Measurements from ENCODE around the gene SDF4.
"Not testable (repeated sequence)": the region's sequence is repeated elsewhere in the genome, so short reads cannot be mapped to it uniquely, and the experiment has no call there.

The SDF4 gene

DNA sequence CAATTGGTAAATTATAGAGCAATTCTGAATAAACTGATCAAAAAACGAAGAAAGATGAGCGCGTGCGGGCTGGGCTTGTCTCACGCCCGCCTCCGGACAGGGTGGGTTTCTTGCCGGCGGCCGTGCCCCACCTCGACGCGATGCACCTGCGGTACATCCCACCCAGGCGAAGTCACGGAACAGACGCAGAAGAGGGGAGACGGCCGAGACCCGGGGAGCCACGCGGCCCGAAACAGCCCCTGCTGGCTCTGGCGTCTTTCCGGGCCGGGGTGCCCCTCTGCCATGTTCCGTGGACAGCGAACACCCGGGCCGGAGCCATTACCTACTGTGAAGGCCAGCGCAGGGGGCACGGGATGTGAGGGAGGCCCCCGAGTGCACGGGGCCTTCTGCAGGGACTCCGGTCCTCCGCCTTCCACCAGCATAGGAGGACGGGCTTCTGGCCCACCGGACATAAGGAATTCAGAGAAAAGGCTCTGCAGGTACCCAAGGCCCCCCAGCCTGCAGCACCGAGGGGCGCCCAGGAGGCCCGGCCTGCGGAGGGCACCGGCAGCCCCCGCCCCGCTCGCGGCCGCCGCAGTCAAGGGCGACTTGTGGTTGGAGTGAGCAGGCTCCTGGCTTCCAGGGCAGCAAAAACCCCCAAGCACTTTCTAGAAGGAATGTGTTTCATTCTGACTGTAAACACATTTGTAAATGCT lies 22.3 kb upstream of the SDF4 start:
- DNase-seq (ENCODE audit: low spot score) (peak; percentile 65), ATAC-seq (ENCODE audit: low read depth) (no peak)
- Histone ChIP-seq H3K9me3 (ENCODE audit: severe bottlenecking) (no peaks in the 10 kb centered on the region), H3K36me3 (ENCODE audit: low read depth) (peaks cover 42% of the 10 kb centered on the region), H3K27ac (ENCODE audit: poor library complexity, severe bottlenecking) (no peak overlapping the region), H3K27me3 (ENCODE audit: insufficient read depth, poor library complexity, severe bottlenecking) (no peaks in the 10 kb centered on the region), H3K4me3 (ENCODE audit: severe bottlenecking) (no peak overlapping the region), H3K4me1 (ENCODE audit: insufficient read depth, poor library complexity, severe bottlenecking) (peaks cover 10% of the 10 kb centered on the region)
- TF ChIP-seq, protein P1, sequence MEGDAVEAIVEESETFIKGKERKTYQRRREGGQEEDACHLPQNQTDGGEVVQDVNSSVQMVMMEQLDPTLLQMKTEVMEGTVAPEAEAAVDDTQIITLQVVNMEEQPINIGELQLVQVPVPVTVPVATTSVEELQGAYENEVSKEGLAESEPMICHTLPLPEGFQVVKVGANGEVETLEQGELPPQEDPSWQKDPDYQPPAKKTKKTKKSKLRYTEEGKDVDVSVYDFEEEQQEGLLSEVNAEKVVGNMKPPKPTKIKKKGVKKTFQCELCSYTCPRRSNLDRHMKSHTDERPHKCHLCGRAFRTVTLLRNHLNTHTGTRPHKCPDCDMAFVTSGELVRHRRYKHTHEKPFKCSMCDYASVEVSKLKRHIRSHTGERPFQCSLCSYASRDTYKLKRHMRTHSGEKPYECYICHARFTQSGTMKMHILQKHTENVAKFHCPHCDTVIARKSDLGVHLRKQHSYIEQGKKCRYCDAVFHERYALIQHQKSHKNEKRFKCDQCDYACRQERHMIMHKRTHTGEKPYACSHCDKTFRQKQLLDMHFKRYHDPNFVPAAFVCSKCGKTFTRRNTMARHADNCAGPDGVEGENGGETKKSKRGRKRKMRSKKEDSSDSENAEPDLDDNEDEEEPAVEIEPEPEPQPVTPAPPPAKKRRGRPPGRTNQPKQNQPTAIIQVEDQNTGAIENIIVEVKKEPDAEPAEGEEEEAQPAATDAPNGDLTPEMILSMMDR (IDR thresholded peaks at IDR 0.05; ENCODE audit: poor library complexity, severe bottlenecking), result no peak

DNA sequence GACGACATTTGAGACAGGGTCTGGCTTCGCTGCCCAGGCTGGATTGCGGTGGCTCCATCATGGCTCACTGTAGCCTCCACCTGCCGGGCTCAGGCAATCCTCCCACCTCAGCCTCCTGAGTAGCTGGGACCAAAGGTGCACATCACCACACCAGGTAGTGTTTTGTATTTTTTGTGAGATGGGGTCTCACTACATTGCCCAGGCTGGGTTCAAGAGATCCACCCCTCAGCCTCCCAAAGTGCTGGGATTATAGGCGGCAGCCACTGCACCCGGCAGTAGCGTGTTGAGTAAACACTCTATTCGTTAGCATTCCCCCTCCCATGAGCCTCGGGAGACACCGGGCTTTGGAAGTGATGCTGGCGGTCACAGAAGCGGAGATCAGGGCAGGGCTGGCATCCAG lies 21.5 kb upstream of the SDF4 start:
- H3K9me3 ChIP-seq (ENCODE audit: severe bottlenecking), result no peaks in the 10 kb centered on the region
- peaks cover 10% of the 10 kb centered on the region for H3K4me1 ChIP-seq (ENCODE audit: insufficient read depth, poor library complexity, severe bottlenecking)
- H3K4me3 ChIP-seq (ENCODE audit: severe bottlenecking), result no peak overlapping the region
- ATAC-seq (ENCODE audit: low read depth) (no peak), DNase-seq (ENCODE audit: low spot score) (no peak)
- H3K36me3 ChIP-seq (ENCODE audit: low read depth), result peaks cover 41% of the 10 kb centered on the region
- TF ChIP-seq, protein P1 (IDR thresholded peaks at IDR 0.05; ENCODE audit: poor library complexity, severe bottlenecking), result no peak
- no peaks in the 10 kb centered on the region for H3K27me3 ChIP-seq (ENCODE audit: insufficient read depth, poor library complexity, severe bottlenecking)
- no peak overlapping the region for H3K27ac ChIP-seq (ENCODE audit: poor library complexity, severe bottlenecking)

DNA sequence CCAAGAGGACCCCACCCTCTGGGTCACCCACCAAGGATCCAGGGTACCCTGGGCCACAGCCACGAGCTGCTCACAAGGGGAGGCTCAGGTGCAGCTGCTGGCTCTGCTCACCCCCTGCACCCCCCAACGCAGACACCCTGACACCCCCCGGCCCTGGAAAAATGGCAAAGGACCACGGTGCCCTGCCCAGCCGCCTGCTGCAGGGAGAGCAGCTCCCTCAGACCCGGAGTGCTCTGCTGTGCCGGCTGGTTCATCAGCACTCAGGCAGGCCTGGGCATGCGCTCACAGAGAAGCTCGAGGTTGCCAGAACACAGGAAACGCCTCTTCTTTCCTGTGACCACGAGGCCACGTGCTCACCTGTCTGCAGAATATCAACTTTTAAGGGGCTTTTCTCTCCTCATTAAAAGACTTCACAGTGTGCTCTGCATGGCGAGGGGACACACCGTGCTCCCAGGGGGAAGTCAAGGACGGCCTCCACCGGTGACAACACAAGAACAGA lies 19.0 kb upstream of the SDF4 start:
- Histone ChIP-seq H3K4me3 (ENCODE audit: severe bottlenecking) (no peak overlapping the region), H3K9me3 (ENCODE audit: severe bottlenecking) (no peaks in the 10 kb centered on the region), H3K4me1 (ENCODE audit: insufficient read depth, poor library complexity, severe bottlenecking) (peaks cover 10% of the 10 kb centered on the region), H3K36me3 (ENCODE audit: low read depth) (peaks cover 30% of the 10 kb centered on the region), H3K27me3 (ENCODE audit: insufficient read depth, poor library complexity, severe bottlenecking) (no peaks in the 10 kb centered on the region), H3K27ac (ENCODE audit: poor library complexity, severe bottlenecking) (peak overlapping the region; percentile 44)
- DNase-seq (ENCODE audit: low spot score) (no peak), ATAC-seq (ENCODE audit: low read depth) (peak; percentile 93)
- TF ChIP-seq, protein P1 (IDR thresholded peaks at IDR 0.05; ENCODE audit: poor library complexity, severe bottlenecking), result no peak

DNA sequence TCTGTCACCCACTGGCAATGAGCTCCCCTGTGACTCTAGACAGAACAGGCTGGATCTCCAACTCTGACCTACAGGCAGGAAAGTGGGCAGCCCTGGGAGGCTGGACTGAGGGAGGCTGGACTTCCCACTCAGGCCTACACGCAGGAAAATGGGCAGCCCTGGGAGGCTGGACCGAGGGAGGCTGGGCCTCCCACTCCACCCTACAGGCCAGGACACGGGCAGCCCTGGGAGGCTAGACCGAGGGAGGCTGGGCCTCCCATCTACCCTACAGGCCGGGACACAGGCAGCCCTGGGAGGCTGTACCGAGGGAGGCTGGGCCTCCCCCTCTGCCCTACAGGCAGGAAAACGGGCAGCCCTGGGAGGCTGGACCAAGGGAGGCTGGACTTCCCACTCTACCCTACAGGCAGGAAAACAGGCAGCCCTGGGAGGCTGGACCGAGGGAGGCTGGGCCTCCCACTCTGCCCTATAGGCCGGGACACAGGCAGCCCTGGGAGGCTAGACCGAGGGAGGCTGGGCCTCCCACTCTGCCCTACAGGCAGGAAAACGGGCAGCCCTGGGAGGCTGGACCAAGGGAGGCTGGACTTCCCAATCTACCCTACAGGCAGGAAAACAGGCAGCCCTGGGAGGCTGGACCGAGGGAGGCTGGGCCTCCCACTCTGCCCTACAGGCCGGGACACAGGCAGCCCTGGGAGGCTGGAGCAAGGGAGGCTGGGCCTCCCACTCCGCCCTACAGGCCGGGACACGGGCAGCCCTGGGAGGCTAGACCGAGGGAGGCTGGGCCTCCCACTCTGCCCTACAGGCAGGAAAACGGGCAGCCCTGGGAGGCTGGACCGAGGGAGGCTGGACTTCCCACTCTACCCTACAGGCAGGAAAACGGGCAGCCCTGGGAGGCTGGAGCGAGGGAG lies 16.5 kb upstream of the SDF4 start:
- DNase-seq (ENCODE audit: low spot score); H3K4me3 ChIP-seq (ENCODE audit: severe bottlenecking); ATAC-seq (ENCODE audit: low read depth); H3K9me3 ChIP-seq (ENCODE audit: severe bottlenecking); H3K27me3 ChIP-seq (ENCODE audit: insufficient read depth, poor library complexity, severe bottlenecking); H3K27ac ChIP-seq (ENCODE audit: poor library complexity, severe bottlenecking): not testable (repeated sequence)
- H3K36me3 ChIP-seq (ENCODE audit: low read depth), result peaks cover 11% of the 10 kb centered on the region
- H3K4me1 ChIP-seq (ENCODE audit: insufficient read depth, poor library complexity, severe bottlenecking), result peaks cover 10% of the 10 kb centered on the region

DNA sequence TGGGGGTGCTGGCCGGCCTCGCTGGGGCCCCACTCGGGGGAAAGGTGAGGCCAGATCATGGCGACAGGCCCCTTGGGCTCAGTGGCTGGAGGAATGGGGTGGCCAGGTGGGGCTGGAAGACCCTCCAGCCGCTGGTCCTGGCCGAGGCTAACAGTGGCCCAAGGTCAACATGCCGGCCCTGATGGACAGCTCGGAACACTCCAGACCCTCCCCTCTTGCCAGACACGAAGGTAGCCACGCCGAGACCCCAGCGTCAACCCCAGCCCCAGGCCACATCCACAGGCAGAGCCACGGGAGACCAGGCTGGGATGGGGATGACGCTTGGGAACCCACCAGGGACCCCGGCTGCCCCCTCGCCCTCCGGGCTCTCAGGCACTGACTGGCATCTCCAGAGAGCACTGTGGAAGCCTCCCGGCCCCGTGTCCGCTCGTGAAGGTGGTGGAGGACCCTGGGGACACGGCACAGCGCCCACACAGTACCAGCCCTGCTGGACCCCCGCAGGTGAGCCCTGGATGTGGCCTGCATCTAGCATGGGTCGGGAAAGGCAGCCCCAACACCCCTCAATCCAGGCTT lies 15.6 kb upstream of the SDF4 start:
- Histone ChIP-seq H3K4me3 (ENCODE audit: severe bottlenecking) (no peak overlapping the region), H3K36me3 (ENCODE audit: low read depth) (peaks cover 5% of the 10 kb centered on the region), H3K4me1 (ENCODE audit: insufficient read depth, poor library complexity, severe bottlenecking) (peaks cover 10% of the 10 kb centered on the region), H3K9me3 (ENCODE audit: severe bottlenecking) (no peaks in the 10 kb centered on the region), H3K27me3 (ENCODE audit: insufficient read depth, poor library complexity, severe bottlenecking) (no peaks in the 10 kb centered on the region), H3K27ac (ENCODE audit: poor library complexity, severe bottlenecking) (no peak overlapping the region)
- DNase-seq (ENCODE audit: low spot score) (no peak), ATAC-seq (ENCODE audit: low read depth) (no peak)
- TF ChIP-seq, protein P1 (IDR thresholded peaks at IDR 0.05; ENCODE audit: poor library complexity, severe bottlenecking), result no peak
